ENCODE measurements around the gene AMPH. TPM values are rescaled to one million over a fixed set of nuclear protein-coding genes. Genes with fewer than 3 reads are reported as not detected.

AMPH gene
- total and polyA plus RNA-seq, 4 experiments from 2014 or later: 0.09 to 0.26 (median 0.14) TPM; not detected in 1

DNA sequence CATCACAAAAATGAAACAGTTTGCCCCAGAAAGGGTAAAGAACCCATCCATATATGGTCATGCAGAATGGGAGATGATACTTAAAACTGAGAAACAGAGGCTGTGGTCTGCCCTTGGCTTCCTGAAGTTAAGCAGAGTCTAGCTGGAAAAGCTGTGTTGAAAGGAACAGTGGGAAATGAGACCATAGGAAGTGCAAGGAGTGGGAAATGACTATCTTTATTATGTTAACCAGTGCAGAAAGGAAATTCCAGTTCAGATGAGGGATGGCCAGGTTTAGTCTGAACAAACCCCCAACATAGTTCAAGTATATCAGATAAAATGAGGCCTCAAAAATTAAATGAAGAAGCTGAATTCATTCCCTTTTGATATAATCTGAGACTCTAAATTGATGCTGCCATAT is 245.5 kb downstream of the AMPH start:
- DNase-seq: no peak
- Histone ChIP-seq H3K4me1 (ENCODE audit: insufficient read depth, low read length) (no peaks in the 10 kb centered on the region), H3K9me3 (ENCODE audit: control insufficient read depth in 1 of 2, low read length in 2 of 2) (no peaks in the 10 kb centered on the region), H3K36me3 (ENCODE audit: insufficient read depth, low read length) (no peaks in the 10 kb centered on the region), H3K27ac (ENCODE audit: low read depth, low read length) (no peak overlapping the region), H3K27me3 (ENCODE audit: insufficient read depth, low read length) (no peaks in the 10 kb centered on the region), H3K4me3 (ENCODE audit: low read length in 2 of 2) (no peak overlapping the region)
- H3K4me1 Mint-ChIP-seq: peaks cover 0 to 11% (median 4%) of the 10 kb centered on the region in 4 donors
- H3K4me3 Mint-ChIP-seq: no peak overlapping the region
- peak overlapping the region in 2 of 7 donors; percentile 46 to 83 for H3K27ac Mint-ChIP-seq
- H3K36me3 Mint-ChIP-seq: peaks cover 0 to 3% of the 10 kb centered on the region in 2 donors
- intact Hi-C loops (cut with micrococcal nuclease): no loop called here
- H3K27me3 Mint-ChIP-seq: no peaks in the 10 kb centered on the region
- H3K9me3 Mint-ChIP-seq: peaks cover 0 to 2% (median 0%) of the 10 kb centered on the region in 8 donors
- ChIA-PET CTCF (ENCODE audit: partially characterized antibody) (interaction anchor here (0.9 to 4.9 kb wide), 8 partner anchors 9 to 50 kb away, joined by 3 to 53 read pairs (median 6); no protein-coding TSS in a partner anchor), POLR2A (ENCODE audit: partially characterized antibody) (no interaction called here)

DNA sequence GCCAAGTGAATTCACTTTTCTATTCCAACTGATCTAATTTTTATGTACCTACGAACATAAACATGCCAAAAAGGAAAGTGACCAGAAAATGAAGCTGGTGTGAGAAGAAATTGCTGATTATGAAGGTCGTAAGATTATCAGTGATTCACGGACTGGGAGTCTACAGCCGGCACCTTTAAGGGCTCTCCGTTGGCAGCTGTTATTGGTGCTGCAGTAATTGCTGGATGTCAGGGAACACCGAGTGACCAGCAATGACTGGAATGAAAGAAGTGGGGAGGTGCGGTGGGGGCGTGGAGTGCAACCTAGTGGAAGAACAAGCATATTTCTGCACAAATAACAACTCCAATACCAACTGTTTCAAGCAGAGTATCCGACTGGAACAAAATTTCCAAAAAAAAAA is 247.9 kb downstream of the AMPH start:
- POLR2A ChIA-PET (ENCODE audit: partially characterized antibody): no interaction called here
- H3K36me3 Mint-ChIP-seq: peaks cover 8 to 20% of the 10 kb centered on the region in 2 donors
- no peaks in the 10 kb centered on the region for H3K9me3 ChIP-seq (ENCODE audit: control insufficient read depth in 1 of 2, low read length in 2 of 2)
- H3K36me3 ChIP-seq (ENCODE audit: insufficient read depth, low read length): no peaks in the 10 kb centered on the region
- H3K9me3 Mint-ChIP-seq: peaks cover 0 to 2% (median 0%) of the 10 kb centered on the region in 8 donors
- H3K27ac Mint-ChIP-seq: no peak overlapping the region
- H3K27ac ChIP-seq (ENCODE audit: low read depth, low read length): no peak overlapping the region
- no peaks in the 10 kb centered on the region for H3K27me3 Mint-ChIP-seq
- H3K4me3 ChIP-seq (ENCODE audit: low read length in 2 of 2): no peak overlapping the region
- no peaks in the 10 kb centered on the region for H3K4me1 ChIP-seq (ENCODE audit: insufficient read depth, low read length)
- H3K27me3 ChIP-seq (ENCODE audit: insufficient read depth, low read length): no peaks in the 10 kb centered on the region
- no peak for DNase-seq
- CTCF ChIA-PET (ENCODE audit: partially characterized antibody): interaction anchor here (1.0 to 4.9 kb wide), 3 partner anchors 8 to 14 kb away, joined by 3 to 53 read pairs (median 3); no protein-coding TSS in a partner anchor
- H3K4me3 Mint-ChIP-seq: no peak overlapping the region
- peaks cover 0 to 15% (median 8%) of the 10 kb centered on the region in 4 donors for H3K4me1 Mint-ChIP-seq
- intact Hi-C loops (cut with micrococcal nuclease): no loop called here

GRCh38 chr7:38382684-38383083 is 248.5 kb downstream of the AMPH start:
- Mint-ChIP-seq H3K36me3 (peaks cover 9 to 21% of the 10 kb centered on the region in 2 donors), H3K27me3 (no peaks in the 10 kb centered on the region), H3K4me1 (peaks cover 0 to 15% (median 7%) of the 10 kb centered on the region in 4 donors), H3K4me3 (no peak overlapping the region), H3K9me3 (peaks cover 0 to 2% (median 0%) of the 10 kb centered on the region in 8 donors), H3K27ac (no peak overlapping the region)
- no peaks in the 10 kb centered on the region for H3K27me3 ChIP-seq (ENCODE audit: insufficient read depth, low read length)
- intact Hi-C loops (cut with micrococcal nuclease): no loop called here
- H3K4me3 ChIP-seq (ENCODE audit: low read length in 2 of 2): no peak overlapping the region
- no peaks in the 10 kb centered on the region for H3K4me1 ChIP-seq (ENCODE audit: insufficient read depth, low read length)
- H3K27ac ChIP-seq (ENCODE audit: low read depth, low read length): no peak overlapping the region
- POLR2A ChIA-PET (ENCODE audit: partially characterized antibody): no interaction called here
- CTCF ChIA-PET (ENCODE audit: partially characterized antibody): interaction anchor here (1.4 to 4.9 kb wide), 2 partner anchors 9 to 13 kb away, joined by 3 to 53 read pairs; no protein-coding TSS in a partner anchor
- H3K36me3 ChIP-seq (ENCODE audit: insufficient read depth, low read length): no peaks in the 10 kb centered on the region
- DNase-seq: no peak
- no peaks in the 10 kb centered on the region for H3K9me3 ChIP-seq (ENCODE audit: control insufficient read depth in 1 of 2, low read length in 2 of 2)

- Mint-ChIP-seq H3K4me3 (no peak overlapping the region), H3K9me3 (no peaks in the 10 kb centered on the region), H3K36me3 (peaks cover 28 to 37% of the 10 kb centered on the region in 2 donors), H3K27ac (no peak overlapping the region), H3K27me3 (no peaks in the 10 kb centered on the region), H3K4me1 (peaks cover 18 to 30% (median 20%) of the 10 kb centered on the region in 4 donors)
- ChIA-PET CTCF (ENCODE audit: partially characterized antibody) (interaction anchor here (1.0 to 10.2 kb wide), 14 partner anchors 7 to 270 kb away, joined by 3 to 207 read pairs (median 4); partner anchors contain the start of gene STARD3NL), POLR2A (ENCODE audit: partially characterized antibody) (no interaction called here)
- H3K27ac ChIP-seq (ENCODE audit: low read depth, low read length): no peak overlapping the region
- H3K27me3 ChIP-seq (ENCODE audit: insufficient read depth, low read length): no peaks in the 10 kb centered on the region
- no peak for DNase-seq
- peaks cover 4% of the 10 kb centered on the region for H3K36me3 ChIP-seq (ENCODE audit: insufficient read depth, low read length)
- no peaks in the 10 kb centered on the region for H3K9me3 ChIP-seq (ENCODE audit: control insufficient read depth in 1 of 2, low read length in 2 of 2)
- peaks cover 9% of the 10 kb centered on the region for H3K4me1 ChIP-seq (ENCODE audit: insufficient read depth, low read length)
- H3K4me3 ChIP-seq (ENCODE audit: low read length in 2 of 2): no peak overlapping the region
- intact Hi-C loops (cut with micrococcal nuclease): no loop called here
Observed at GRCh38 chr7:38375453-38375852, 255.7 kb downstream of the AMPH start.

GRCh38 chr7:38374507-38374906 is 256.7 kb downstream of the AMPH start:
- H3K4me1 Mint-ChIP-seq: peaks cover 20 to 40% (median 26%) of the 10 kb centered on the region in 4 donors
- CTCF ChIA-PET (ENCODE audit: partially characterized antibody): interaction anchor here (0.6 to 10.2 kb wide), 47 partner anchors 6 to 271 kb away, joined by 3 to 207 read pairs (median 4); partner anchors contain the start of gene STARD3NL

GRCh38 chr7:38373155-38373554 is 258.0 kb downstream of the AMPH start:
- no peaks in the 10 kb centered on the region for H3K27me3 Mint-ChIP-seq
- no peak for DNase-seq
- H3K27ac ChIP-seq (ENCODE audit: low read depth, low read length): no peak overlapping the region
- intact Hi-C loops (cut with micrococcal nuclease): no loop called here
- no peaks in the 10 kb centered on the region for H3K9me3 Mint-ChIP-seq
- POLR2A ChIA-PET (ENCODE audit: partially characterized antibody): interaction anchor here (2.0 kb wide), 1 partner anchor 157 kb away, joined by 6 read pairs; no protein-coding TSS in a partner anchor
- peaks cover 27 to 53% (median 34%) of the 10 kb centered on the region in 4 donors for H3K4me1 Mint-ChIP-seq
- CTCF ChIA-PET (ENCODE audit: partially characterized antibody): interaction anchor here (0.6 to 10.2 kb wide), 12 partner anchors 8 to 264 kb away, joined by 3 to 207 read pairs (median 4); partner anchors contain the start of gene STARD3NL
- H3K27ac Mint-ChIP-seq: peak overlapping the region in 3 of 7 donors; percentile 35 to 85 (median 47)
- peaks cover 4% of the 10 kb centered on the region for H3K36me3 ChIP-seq (ENCODE audit: insufficient read depth, low read length)
- H3K36me3 Mint-ChIP-seq: peaks cover 12 to 32% of the 10 kb centered on the region in 2 donors
- H3K4me3 ChIP-seq (ENCODE audit: low read length in 2 of 2): no peak overlapping the region
- no peak overlapping the region for H3K4me3 Mint-ChIP-seq
- H3K9me3 ChIP-seq (ENCODE audit: control insufficient read depth in 1 of 2, low read length in 2 of 2): no peaks in the 10 kb centered on the region
- H3K27me3 ChIP-seq (ENCODE audit: insufficient read depth, low read length): no peaks in the 10 kb centered on the region
- peaks cover 32% of the 10 kb centered on the region for H3K4me1 ChIP-seq (ENCODE audit: insufficient read depth, low read length)

More at GRCh38 chr7:38374507-38374906, 256.7 kb downstream of the AMPH start:
- H3K27me3 Mint-ChIP-seq: no peaks in the 10 kb centered on the region
- peaks cover 19 to 38% of the 10 kb centered on the region in 2 donors for H3K36me3 Mint-ChIP-seq
- Histone ChIP-seq H3K36me3 (ENCODE audit: insufficient read depth, low read length) (peaks cover 4% of the 10 kb centered on the region), H3K27me3 (ENCODE audit: insufficient read depth, low read length) (no peaks in the 10 kb centered on the region), H3K9me3 (ENCODE audit: control insufficient read depth in 1 of 2, low read length in 2 of 2) (no peaks in the 10 kb centered on the region), H3K27ac (ENCODE audit: low read depth, low read length) (no peak overlapping the region), H3K4me1 (ENCODE audit: insufficient read depth, low read length) (peaks cover 19% of the 10 kb centered on the region), H3K4me3 (ENCODE audit: low read length in 2 of 2) (no peak overlapping the region)
- DNase-seq: peak; percentile 40 to 65 (median 53)
- POLR2A ChIA-PET (ENCODE audit: partially characterized antibody): interaction anchor here (1.0 to 2.0 kb wide), 2 partner anchors 159 to 534 kb away, joined by 3 to 6 read pairs; partner anchors contain the start of gene VPS41
- H3K9me3 Mint-ChIP-seq: no peaks in the 10 kb centered on the region
- intact Hi-C loops (cut with micrococcal nuclease): loop anchor here (1.0 kb wide), 2 partner anchors 159 to 267 kb away; no protein-coding TSS in a partner anchor
- H3K27ac Mint-ChIP-seq: peak overlapping the region in 3 of 7 donors; percentile 3 to 47 (median 22)
- no peak overlapping the region for H3K4me3 Mint-ChIP-seq

DNA sequence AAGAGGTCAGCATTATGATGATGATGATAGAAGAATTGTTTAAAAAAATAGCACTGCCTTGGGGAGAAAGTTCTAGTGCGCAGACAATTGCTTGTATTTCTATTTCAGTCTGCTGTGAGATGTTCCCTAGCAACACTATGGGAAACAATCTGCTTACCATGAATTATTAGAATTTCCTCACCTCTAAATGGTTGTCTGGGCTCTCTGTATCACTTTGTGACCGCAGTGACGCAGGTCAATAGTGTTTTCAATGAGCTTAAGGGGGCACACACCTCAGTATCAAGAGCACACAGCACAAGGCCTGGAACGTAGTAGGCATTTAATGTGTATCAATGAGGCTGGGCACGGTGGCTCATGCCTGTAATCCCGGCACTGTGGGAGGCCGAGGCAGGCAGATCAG is 258.9 kb downstream of the AMPH start:
- intact Hi-C loops (cut with micrococcal nuclease): no loop called here
- Mint-ChIP-seq H3K9me3 (no peaks in the 10 kb centered on the region), H3K4me3 (peak overlapping the region in 1 of 8 donors; percentile 7), H3K27ac (peak overlapping the region in 4 of 7 donors; percentile 11 to 83 (median 44)), H3K27me3 (no peaks in the 10 kb centered on the region), H3K36me3 (peaks cover 7 to 27% of the 10 kb centered on the region in 2 donors), H3K4me1 (peaks cover 35 to 62% (median 42%) of the 10 kb centered on the region in 4 donors)
- Histone ChIP-seq H3K36me3 (ENCODE audit: insufficient read depth, low read length) (peaks cover 4% of the 10 kb centered on the region), H3K27me3 (ENCODE audit: insufficient read depth, low read length) (no peaks in the 10 kb centered on the region), H3K4me3 (ENCODE audit: low read length in 2 of 2) (no peak overlapping the region), H3K4me1 (ENCODE audit: insufficient read depth, low read length) (peaks cover 41% of the 10 kb centered on the region), H3K9me3 (ENCODE audit: control insufficient read depth in 1 of 2, low read length in 2 of 2) (no peaks in the 10 kb centered on the region), H3K27ac (ENCODE audit: low read depth, low read length) (no peak overlapping the region)
- DNase-seq: no peak
- ChIA-PET CTCF (ENCODE audit: partially characterized antibody) (interaction anchor here (1.2 to 10.2 kb wide), 3 partner anchors 34 to 264 kb away, joined by 5 to 207 read pairs (median 85); no protein-coding TSS in a partner anchor), POLR2A (ENCODE audit: partially characterized antibody) (interaction anchor here (2.0 kb wide), 1 partner anchor 156 kb away, joined by 6 read pairs; no protein-coding TSS in a partner anchor)
